HG03045 (cell line): Measurements from ENCODE around the gene NUDT22.

Source experiments
- ATAC-seq: cut with Tn5 transposase; IDR thresholded peaks from one replicate; pipeline ENCODE4 v1.9.1; 2021; ENCODE audit warnings: mild to moderate bottlenecking, moderate library complexity; ENCODE audit not compliant: unreplicated experiment

NUDT22 gene

GRCh38 chr11:64253043-64253442 lies 27.0 kb downstream of the NUDT22 start:
- no peak for ATAC-seq

- ATAC-seq: no peak
Measured at GRCh38 chr11:64253481-64253880, 27.4 kb downstream of the NUDT22 start.

DNA sequence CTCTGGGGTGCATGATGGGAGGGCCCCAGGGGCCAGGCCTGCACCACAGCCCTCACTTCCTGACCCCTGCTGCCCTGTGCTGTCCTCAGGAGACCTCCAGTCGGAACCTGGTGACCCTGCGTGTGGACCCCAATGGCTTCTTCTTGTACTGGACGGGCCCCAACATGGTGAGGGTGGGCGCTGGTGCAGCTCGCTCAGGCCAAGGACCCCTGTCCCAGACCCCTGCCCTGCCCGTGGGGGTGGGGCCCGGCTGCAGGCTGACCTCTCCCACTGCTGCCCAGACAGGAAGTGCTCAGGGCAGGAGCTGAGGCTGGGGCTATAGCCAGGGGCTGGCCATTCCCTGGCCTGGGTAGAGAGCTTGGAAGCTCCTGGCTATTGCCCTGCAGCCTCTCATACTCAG lies 28.3 kb downstream of the NUDT22 start:
- ATAC-seq: no peak

- no peak for ATAC-seq
Measured at GRCh38 chr11:64255135-64256128, 29.4 kb downstream of the NUDT22 start.

- ATAC-seq: no peak
Measured at GRCh38 chr11:64256300-64256699, 30.2 kb downstream of the NUDT22 start.

DNA sequence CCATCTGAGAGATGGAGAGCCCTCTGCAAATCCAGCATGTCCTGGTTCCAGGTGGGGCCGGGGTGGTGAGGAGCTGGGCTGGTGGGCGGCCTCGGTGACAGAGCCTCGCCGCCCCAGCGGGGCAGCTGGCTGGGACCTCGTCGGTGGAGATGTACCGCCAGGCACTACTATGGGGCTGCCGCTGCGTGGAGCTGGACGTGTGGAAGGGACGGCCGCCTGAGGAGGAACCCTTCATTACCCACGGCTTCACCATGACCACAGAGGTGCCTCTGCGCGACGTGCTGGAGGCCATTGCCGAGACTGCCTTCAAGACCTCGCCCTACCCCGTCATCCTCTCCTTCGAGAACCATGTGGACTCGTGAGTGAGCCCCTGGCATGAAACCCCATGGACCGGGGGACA lies 32.3 kb downstream of the NUDT22 start:
- no peak for ATAC-seq

DNA sequence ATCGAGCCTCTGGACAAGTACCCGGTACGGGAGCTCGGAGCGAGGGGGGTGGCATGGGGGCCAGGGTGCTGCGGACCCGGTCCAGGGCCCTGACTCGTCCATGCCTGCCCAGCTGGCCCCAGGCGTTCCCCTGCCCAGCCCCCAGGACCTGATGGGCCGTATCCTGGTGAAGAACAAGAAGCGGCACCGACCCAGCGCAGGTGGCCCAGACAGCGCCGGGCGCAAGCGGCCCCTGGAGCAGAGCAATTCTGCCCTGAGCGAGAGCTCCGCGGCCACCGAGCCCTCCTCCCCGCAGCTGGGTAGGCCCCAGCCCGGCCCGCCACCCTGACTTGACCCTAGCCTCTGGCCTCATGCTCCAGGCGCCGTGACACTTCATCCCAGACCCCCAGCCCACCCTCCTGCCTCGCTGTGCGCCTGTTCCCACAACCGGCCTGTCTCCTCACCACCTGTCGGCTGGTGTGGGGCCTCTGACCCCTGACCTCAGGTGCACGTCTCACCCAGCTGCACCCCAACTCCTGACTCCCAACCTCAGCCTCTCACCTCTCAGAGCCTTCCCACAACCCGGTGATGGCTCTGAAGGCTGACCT lies 33.0 kb downstream of the NUDT22 start:
- ATAC-seq: no peak

GRCh38 chr11:64259533-64260067 lies 33.5 kb downstream of the NUDT22 start:
- no peak for ATAC-seq

GRCh38 chr11:64260147-64260708 lies 34.2 kb downstream of the NUDT22 start:
- ATAC-seq: no peak

GRCh38 chr11:64261556-64262080 lies 35.5 kb downstream of the NUDT22 start:
- no peak for ATAC-seq

DNA sequence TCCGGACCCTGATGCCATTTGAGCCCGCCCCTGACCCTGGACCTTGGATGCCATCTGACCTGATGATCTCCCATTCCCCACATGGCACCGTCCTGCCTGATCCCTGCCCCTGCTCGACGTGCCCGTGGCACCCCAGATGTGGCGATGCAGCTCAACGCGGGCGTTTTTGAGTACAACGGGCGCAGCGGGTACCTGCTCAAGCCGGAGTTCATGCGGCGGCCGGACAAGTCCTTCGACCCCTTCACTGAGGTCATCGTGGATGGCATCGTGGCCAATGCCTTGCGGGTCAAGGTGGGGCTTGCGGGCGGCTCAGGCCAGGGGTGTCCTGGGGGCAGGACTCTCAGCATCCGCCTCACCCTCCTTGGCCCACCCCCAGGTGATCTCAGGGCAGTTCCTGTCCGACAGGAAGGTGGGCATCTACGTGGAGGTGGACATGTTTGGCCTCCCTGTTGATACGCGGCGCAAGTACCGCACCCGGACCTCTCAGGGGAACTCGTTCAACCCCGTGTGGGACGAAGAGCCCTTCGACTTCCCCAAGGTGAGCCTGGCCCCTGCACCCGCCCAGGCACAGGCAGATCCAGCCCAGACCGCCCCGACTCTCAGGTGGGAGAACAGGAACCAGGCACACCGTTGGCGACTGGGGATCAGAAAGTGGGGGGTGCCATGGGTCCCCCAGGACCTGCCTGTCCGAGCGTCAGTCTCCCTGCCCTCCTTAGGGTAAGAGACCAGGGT lies 36.4 kb downstream of the NUDT22 start:
- ATAC-seq: no peak

GRCh38 chr11:64263021-64263946 lies 37.2 kb downstream of the NUDT22 start:
- no peak for ATAC-seq

- ATAC-seq: no peak
Measured at GRCh38 chr11:64263947-64264317, 37.9 kb downstream of the NUDT22 start.

GRCh38 chr11:64264371-64264852 lies 38.3 kb downstream of the NUDT22 start:
- no peak for ATAC-seq

DNA sequence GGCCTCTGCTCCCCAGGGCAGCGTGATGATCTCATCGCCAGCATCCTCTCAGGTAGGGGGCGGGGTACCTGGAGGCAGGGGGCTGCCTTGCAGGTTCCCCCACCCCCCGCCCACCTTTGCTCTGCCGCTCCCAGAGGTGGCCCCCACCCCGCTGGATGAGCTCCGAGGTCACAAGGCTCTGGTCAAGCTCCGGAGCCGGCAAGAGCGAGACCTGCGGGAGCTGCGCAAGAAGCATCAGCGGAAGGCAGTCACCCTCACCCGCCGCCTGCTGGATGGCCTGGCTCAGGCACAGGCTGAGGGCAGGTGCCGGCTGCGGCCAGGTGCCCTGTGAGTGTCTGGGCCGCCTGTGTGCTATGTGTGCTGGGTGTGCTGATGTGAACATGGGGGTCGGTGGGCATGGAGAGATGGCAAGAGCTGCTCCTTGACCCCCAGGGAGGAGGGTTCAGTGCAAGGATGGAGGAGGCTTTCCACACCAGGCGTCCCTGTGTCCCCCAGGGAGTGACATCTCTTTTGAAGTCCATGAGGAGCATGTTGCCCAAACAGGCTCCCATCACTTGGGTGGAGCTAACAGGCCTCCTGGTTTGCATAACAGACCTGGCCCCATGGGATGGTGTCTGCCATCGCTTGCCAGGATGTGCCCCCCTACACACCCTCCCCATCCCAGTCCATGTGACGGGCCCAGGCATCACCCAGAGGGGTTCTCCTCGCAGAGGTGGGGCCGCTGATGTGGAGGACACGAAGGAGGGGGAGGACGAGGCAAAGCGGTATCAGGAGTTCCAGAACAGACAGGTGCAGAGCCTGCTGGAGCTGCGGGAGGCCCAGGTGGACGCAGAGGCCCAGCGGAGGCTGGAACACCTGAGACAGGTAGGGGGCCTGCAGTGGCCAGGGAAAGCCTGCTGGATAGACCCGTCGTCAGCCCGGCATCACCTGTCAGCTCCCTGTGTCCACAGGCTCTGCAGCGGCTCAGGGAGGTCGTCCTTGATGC lies 39.4 kb downstream of the NUDT22 start:
- ATAC-seq: no peak

DNA sequence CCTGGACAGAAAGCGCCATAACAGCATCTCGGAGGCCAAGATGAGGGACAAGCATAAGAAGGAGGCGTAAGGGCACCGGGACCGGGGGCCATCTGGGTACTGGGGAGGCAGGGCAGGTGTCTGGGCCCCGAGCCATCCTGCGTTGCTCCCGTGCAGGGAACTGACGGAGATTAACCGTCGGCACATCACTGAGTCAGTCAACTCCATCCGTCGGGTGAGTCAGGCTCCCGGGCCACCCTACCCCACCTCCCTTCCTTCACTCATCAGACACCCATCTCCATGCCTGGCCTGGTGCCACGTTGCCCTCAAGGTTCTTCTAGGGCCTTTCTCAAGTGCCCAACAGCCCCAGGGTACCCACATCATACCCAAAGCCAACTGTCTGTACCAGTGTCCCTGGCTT lies 40.3 kb downstream of the NUDT22 start:
- ATAC-seq: no peak

DNA sequence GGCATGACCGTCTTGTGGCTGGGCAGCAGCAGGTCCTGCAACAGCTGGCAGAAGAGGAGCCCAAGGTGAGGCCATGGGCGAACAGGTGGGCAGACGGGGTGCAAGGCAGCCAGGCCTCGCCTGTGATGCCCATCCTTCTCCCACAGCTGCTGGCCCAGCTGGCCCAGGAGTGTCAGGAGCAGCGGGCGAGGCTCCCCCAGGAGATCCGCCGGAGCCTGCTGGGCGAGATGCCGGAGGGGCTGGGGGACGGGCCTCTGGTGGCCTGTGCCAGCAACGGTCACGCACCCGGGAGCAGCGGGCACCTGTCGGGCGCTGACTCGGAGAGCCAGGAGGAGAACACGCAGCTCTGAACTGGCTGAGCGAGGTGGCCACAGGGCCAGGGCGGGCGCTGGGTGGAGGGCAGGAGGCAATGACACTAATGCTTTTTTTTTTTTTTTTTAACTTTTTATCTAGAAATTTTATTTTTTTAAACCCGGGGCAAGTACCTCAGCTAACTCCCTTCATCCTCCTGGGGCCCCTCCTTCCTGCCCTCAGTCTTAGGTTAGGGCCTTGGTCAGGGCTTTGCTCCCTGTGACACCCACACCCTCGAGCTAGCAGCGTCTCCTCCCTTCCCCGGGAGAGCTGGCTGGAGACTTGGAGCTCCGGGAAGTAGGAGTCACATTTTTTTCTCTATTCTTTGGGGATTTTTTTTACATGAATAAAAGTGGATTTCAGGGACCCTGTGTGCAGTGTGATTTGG lies 41.3 kb downstream of the NUDT22 start:
- ATAC-seq: no peak
